ENCODE results near the gene DCTN5. TPM values are rescaled to one million over a fixed set of nuclear protein-coding genes. Genes with fewer than 3 reads are reported as not detected.

DCTN5 gene
- total and polyA plus RNA-seq, 2 of the 13 experiments (the other 11 are each of a cell fraction or from before 2014, with no cell fraction given): 105 to 207 TPM

GRCh38 chr16:23640931-23641765, at the start of gene DCTN5, which contains the start of gene PALB2 (continued):
- peak; percentile 68; the same call in 1 of the 2 replicates for TF ChIP-seq SMAD3 (CRISPR knock-in tag; IDR thresholded peaks at IDR 0.05)
- TF ChIP-seq ZFP1 (CRISPR knock-in tag; IDR thresholded peaks at IDR 0.05): no peak
- TF ChIP-seq CBX1 (IDR thresholded peaks at IDR 0.05; ENCODE audit: low read depth): peak; percentile 57
- peak; percentile 96 for TF ChIP-seq MXD3 (CRISPR knock-in tag; IDR thresholded peaks at IDR 0.05)
- peak; percentile 94 for TF ChIP-seq ZNF142 (CRISPR knock-in tag; IDR thresholded peaks at IDR 0.05)
- TF ChIP-seq ARID5B (CRISPR knock-in tag; IDR thresholded peaks at IDR 0.05): peak; percentile 70
- peak; percentile 94; the same call in 1 of the 2 replicates for TF ChIP-seq MLXIP (CRISPR knock-in tag; IDR thresholded peaks at IDR 0.05; ENCODE audit: borderline replicate concordance)
- no peak for TF ChIP-seq ZNF207 (IDR thresholded peaks at IDR 0.05; ENCODE audit: borderline replicate concordance)
- TF ChIP-seq MYPOP (CRISPR knock-in tag; IDR thresholded peaks at IDR 0.05): peak; percentile 79; the same call in 1 of the 2 replicates
- TF ChIP-seq NFIB (CRISPR knock-in tag; IDR thresholded peaks at IDR 0.05; ENCODE audit: borderline replicate concordance): no peak
- peak; percentile 99 for TF ChIP-seq PHF8 (CRISPR knock-in tag; IDR thresholded peaks at IDR 0.05)
- TF ChIP-seq ZNF354B (CRISPR knock-in tag; IDR thresholded peaks at IDR 0.05): peak; percentile 95; the same call in 1 of the 2 replicates
- TF ChIP-seq ZMAT5 (CRISPR knock-in tag; IDR thresholded peaks at IDR 0.05; ENCODE audit: borderline replicate concordance, low read depth): no peak
